CD4-positive, alpha-beta T cell (primary cell): ENCODE measurements around the gene TNS1. TPM values are rescaled to one million over a fixed set of nuclear protein-coding genes. Genes with fewer than 3 reads are reported as not detected.

ENCODE experiments used
- ATAC-seq: fragments of 200-7000 bp; cut with Tn5 transposase; one replicate; pipeline ENCODE4 v1.10.0; 2022; ENCODE audit warnings: mild to moderate bottlenecking; ENCODE audit not compliant: poor library complexity
- CTCF ChIA-PET: fragments of 350-600 bp; sonication (Branson Sonifier 250); formaldehyde crosslinking; loops from one replicate; lab custom pipeline; 2021; ENCODE audit warnings: antibody characterized with exemption, inconsistent platforms; lab: Charles Lee
- POLR2A ChIA-PET: fragments of 350-600 bp; sonication (Branson Sonifier 250); formaldehyde crosslinking; loops from one replicate; lab custom pipeline; 2021; ENCODE audit warnings: antibody characterized with exemption, inconsistent platforms; lab: Charles Lee
- DNase-seq, 14 experiments: peaks; one replicate each; pipeline ENCODE4 v3.0.0-alpha.2; 2013 to 2020; ENCODE audit warnings: mixed read lengths in 2 of 14
- H3K27ac ChIP-seq, 2 donors: one replicate each; pipeline versions ENCODE4 v1.5.1 to v1.7.0; 2013; ENCODE audit warnings: low read length in 2 of 2, low read depth in 1 of 2, mild to moderate bottlenecking in 1 of 2
- H3K27me3 ChIP-seq, 2 experiments: 1 replicate in 1 of 2; 2 replicates in 1 of 2; pipeline versions ENCODE4 v1.6.1 to v1.7.0; 2013; ENCODE audit warnings: low read length in 2 of 2, control low read depth in 1 of 2, mild to moderate bottlenecking in 1 of 2, moderate library complexity in 1 of 2; ENCODE audit not compliant: insufficient read depth in 2 of 2, control insufficient read depth in 1 of 2
- H3K36me3 ChIP-seq: one replicate; pipeline ENCODE4 v1.6.1; 2013; ENCODE audit warnings: low read length, control low read depth; ENCODE audit not compliant: insufficient read depth
- H3K4me1 ChIP-seq: one replicate; pipeline ENCODE4 v1.6.1; 2013; ENCODE audit warnings: low read length, control low read depth; ENCODE audit not compliant: insufficient read depth
- H3K4me3 ChIP-seq: one replicate; pipeline ENCODE4 v1.5.1; 2013; ENCODE audit warnings: mild to moderate bottlenecking, low read length, moderate library complexity
- H3K9me3 ChIP-seq, 2 experiments: 1 replicate in 1 of 2; 2 replicates in 1 of 2; pipeline versions ENCODE4 v1.6.1 to v1.7.0; 2013; ENCODE audit warnings: low read length in 2 of 2, mild to moderate bottlenecking in 2 of 2, control low read depth in 1 of 2, moderate library complexity in 1 of 2; ENCODE audit not compliant: control insufficient read depth in 1 of 2, insufficient read depth in 1 of 2
- H3K27ac Mint-ChIP-seq: one replicate; pipeline ENCODE4 v1.8.0; 2020; ENCODE audit warnings: mixed read lengths
- H3K27me3 Mint-ChIP-seq: one replicate; pipeline ENCODE4 v1.8.0; 2021; ENCODE audit warnings: mixed read lengths
- H3K36me3 Mint-ChIP-seq: one replicate; pipeline ENCODE4 v1.8.0; 2021; ENCODE audit warnings: low read depth, mixed read lengths
- H3K4me1 Mint-ChIP-seq: one replicate; pipeline ENCODE4 v1.8.0; 2021; ENCODE audit warnings: low read depth, mixed read lengths
- H3K4me3 Mint-ChIP-seq: one replicate; pipeline ENCODE4 v1.8.0; 2020; ENCODE audit warnings: mild to moderate bottlenecking, mixed read lengths
- H3K9me3 Mint-ChIP-seq: one replicate; pipeline ENCODE4 v1.8.0; 2020; ENCODE audit warnings: mixed read lengths
- CTCF ChIP-seq: fragments of 200-600 bp; IDR thresholded peaks from one replicate; pipeline ENCODE4 v1.8.0; 2022; ENCODE audit warnings: antibody characterized with exemption, mild to moderate bottlenecking
- intact Hi-C, 2 experiments: fragments of 100-400 bp; cut with DNase I in 1 of 2; cut with micrococcal nuclease in 1 of 2; formaldehyde crosslinking; loops; one replicate each; pipeline versions ENCODE4 v1.15.1 to v1.9.0; 2023 to 2025; cut with DNase I, micrococcal nuclease
- total RNA-seq, 174 experiments: library from RNA in 2 of 174; stranded (reverse) in 2 of 174; gene quantifications; one replicate each; pipeline ENCODE4 v1.2.3 and lab custom pipeline; 2021 to 2026

The TNS1 gene
- total RNA-seq, 2 experiments from 2014 or later: 0.25 to 0.34 TPM

- Histone ChIP-seq H3K9me3 (no peaks in the 10 kb centered on the region), H3K27me3 (peaks cover 0 to 3% of the 10 kb centered on the region in 2 experiments), H3K36me3 (no peaks in the 10 kb centered on the region), H3K27ac (no peak overlapping the region), H3K4me1 (no peaks in the 10 kb centered on the region), H3K4me3 (no peak overlapping the region)
- ChIA-PET POLR2A (no interaction called here), CTCF (no interaction called here)
- no peaks in the 10 kb centered on the region for H3K36me3 Mint-ChIP-seq
- TF ChIP-seq CTCF: no peak
- intact Hi-C loops: no loop called here
- no peaks in the 10 kb centered on the region for H3K9me3 Mint-ChIP-seq
- no peak for DNase-seq
- H3K27me3 Mint-ChIP-seq: peaks cover 5% of the 10 kb centered on the region
- no peak for ATAC-seq
- H3K4me1 Mint-ChIP-seq: no peaks in the 10 kb centered on the region
- H3K27ac Mint-ChIP-seq: no peak overlapping the region
- no peak overlapping the region for H3K4me3 Mint-ChIP-seq
Measured at GRCh38 chr2:217951091-217951490, 51.7 kb downstream of the TNS1 start.

GRCh38 chr2:217950401-217950871 is 52.4 kb downstream of the TNS1 start:
- Mint-ChIP-seq H3K4me3 (no peak overlapping the region), H3K4me1 (no peaks in the 10 kb centered on the region), H3K27me3 (peaks cover 5% of the 10 kb centered on the region), H3K27ac (no peak overlapping the region), H3K9me3 (no peaks in the 10 kb centered on the region), H3K36me3 (no peaks in the 10 kb centered on the region)
- H3K4me3 ChIP-seq: no peak overlapping the region
- TF ChIP-seq CTCF: no peak
- no peaks in the 10 kb centered on the region for H3K36me3 ChIP-seq
- H3K9me3 ChIP-seq: no peaks in the 10 kb centered on the region
- peaks cover 0 to 3% of the 10 kb centered on the region in 2 experiments for H3K27me3 ChIP-seq
- ATAC-seq (no peak), DNase-seq (no peak)
- intact Hi-C loops: no loop called here
- CTCF ChIA-PET: no interaction called here
- H3K27ac ChIP-seq: no peak overlapping the region
- H3K4me1 ChIP-seq: no peaks in the 10 kb centered on the region
- POLR2A ChIA-PET: no interaction called here

- H3K36me3 Mint-ChIP-seq: no peaks in the 10 kb centered on the region
- H3K4me1 Mint-ChIP-seq: no peaks in the 10 kb centered on the region
- no peaks in the 10 kb centered on the region for H3K9me3 ChIP-seq
- H3K27ac ChIP-seq: no peak overlapping the region
- H3K27me3 ChIP-seq: no peaks in the 10 kb centered on the region
- ChIA-PET CTCF (no interaction called here), POLR2A (interaction anchor here (0.6 to 0.7 kb wide), 2 partner anchors 447 to 832 kb away, joined by 3 read pairs; no protein-coding TSS in a partner anchor)
- H3K4me3 ChIP-seq: no peak overlapping the region
- no peaks in the 10 kb centered on the region for H3K4me1 ChIP-seq
- no peak for TF ChIP-seq CTCF
- no peak overlapping the region for H3K4me3 Mint-ChIP-seq
- no peak overlapping the region for H3K27ac Mint-ChIP-seq
- no peaks in the 10 kb centered on the region for H3K36me3 ChIP-seq
- H3K27me3 Mint-ChIP-seq: peaks cover 11% of the 10 kb centered on the region
- no peaks in the 10 kb centered on the region for H3K9me3 Mint-ChIP-seq
- intact Hi-C loops: no loop called here
- no peak for ATAC-seq
- DNase-seq: no peak
Measured at GRCh38 chr2:217949447-217949846, 53.3 kb downstream of the TNS1 start.
